ENCODE measurements around the gene QRICH1.
A peak's percentile ranks its signal among the peaks of the same experiment; 100 is the strongest.

The QRICH1 gene

GRCh38 chr3:49124203-49124602 is 30.3 kb upstream of the QRICH1 start:
- in situ Hi-C loops (cut with HindIII; ENCODE audit: low pct_unique_long_range_greater_than_20kb, low sequenced_read_pairs), result no loop called here
- no peak for DNase-seq (ENCODE audit: low read depth in 1 of 2, low spot score in 1 of 2)
- no peak for TF ChIP-seq JUND (IDR thresholded peaks at IDR 0.05; ENCODE audit: low read depth)

- no peak for TF ChIP-seq JUND (IDR thresholded peaks at IDR 0.05; ENCODE audit: low read depth)
- in situ Hi-C loops (cut with HindIII; ENCODE audit: low pct_unique_long_range_greater_than_20kb, low sequenced_read_pairs), result no loop called here
- no peak for DNase-seq (ENCODE audit: low read depth in 1 of 2, low spot score in 1 of 2)
Observed at GRCh38 chr3:49123687-49124086, 29.8 kb upstream of the QRICH1 start.

DNA sequence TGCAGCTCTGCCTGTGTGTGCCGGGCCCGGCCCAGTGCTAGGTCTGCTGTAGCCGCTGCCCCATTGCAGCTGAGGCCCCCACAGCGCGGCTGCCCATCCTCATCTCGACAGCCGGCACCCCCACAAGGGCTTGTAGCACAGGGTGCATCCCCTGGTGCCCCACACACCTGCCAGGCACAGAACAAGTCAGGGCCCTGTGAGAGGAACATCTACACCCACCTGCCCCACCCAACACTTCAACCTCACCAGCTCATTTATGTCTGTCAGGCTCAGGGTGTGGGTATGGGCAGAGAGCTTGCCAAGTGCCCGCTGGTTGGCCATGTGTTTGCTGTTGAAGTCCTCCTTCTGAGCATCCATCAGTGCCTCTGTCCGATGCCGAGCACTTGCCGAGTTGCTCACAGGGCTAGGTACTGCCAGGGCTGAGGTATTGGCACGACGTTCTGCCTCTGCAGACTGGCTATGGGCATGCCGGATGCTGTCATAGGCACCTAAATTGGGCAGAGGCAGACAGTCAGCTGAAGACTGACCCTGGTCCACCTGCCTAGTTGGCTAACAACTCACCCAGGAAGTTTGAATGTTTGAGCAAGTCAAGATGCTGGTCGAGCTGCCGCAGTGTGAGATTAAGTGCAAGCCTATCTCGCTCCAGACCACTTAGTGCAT is 29.1 kb upstream of the QRICH1 start:
- in situ Hi-C loops (cut with HindIII; ENCODE audit: low pct_unique_long_range_greater_than_20kb, low sequenced_read_pairs), result no loop called here
- no peak for DNase-seq (ENCODE audit: low read depth in 1 of 2, low spot score in 1 of 2)
- no peak for TF ChIP-seq JUND (IDR thresholded peaks at IDR 0.05; ENCODE audit: low read depth)

DNA sequence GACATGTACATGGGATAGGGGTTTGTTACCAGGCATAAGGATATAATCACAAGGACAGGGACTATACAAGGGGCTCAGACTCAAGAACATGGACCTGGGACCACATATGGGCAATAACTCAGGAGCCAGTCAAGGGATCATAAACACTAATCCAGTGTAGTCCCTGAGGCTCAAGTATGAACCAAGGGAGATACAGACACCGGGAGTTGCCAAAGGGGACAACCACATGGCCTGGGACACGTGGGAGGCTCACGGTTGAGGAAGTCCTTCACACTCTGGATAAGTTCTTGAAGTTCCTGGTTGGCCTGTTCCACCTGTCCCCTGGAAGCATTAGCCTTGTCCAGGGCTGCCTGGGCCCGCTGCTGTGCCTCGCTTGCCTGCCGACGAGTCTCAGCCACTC is 28.6 kb upstream of the QRICH1 start:
- in situ Hi-C loops (cut with HindIII; ENCODE audit: low pct_unique_long_range_greater_than_20kb, low sequenced_read_pairs), result no loop called here
- DNase-seq (ENCODE audit: low read depth in 1 of 2, low spot score in 1 of 2), result no peak
- TF ChIP-seq JUND (IDR thresholded peaks at IDR 0.05; ENCODE audit: low read depth), result no peak

DNA sequence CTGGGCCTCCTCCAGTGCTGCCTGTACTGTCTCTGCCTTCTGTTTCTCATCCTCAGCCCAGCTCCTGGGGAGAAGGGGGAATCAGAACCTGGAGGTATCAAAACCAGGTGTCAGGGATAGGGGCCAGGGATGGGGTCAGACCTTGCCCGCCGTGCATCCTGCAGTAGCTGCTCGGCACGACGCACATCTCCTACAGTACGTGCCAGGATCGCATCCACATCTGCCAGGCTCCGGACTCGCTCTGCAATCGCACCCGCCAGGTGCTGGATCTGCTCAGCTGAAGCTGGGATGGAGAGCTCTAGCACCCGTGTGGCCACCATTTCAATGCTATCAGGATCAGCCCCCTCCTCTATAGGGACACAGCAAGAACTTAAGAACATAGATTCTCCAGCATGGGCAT is 28.2 kb upstream of the QRICH1 start:
- DNase-seq (ENCODE audit: low read depth in 1 of 2, low spot score in 1 of 2), result no peak
- TF ChIP-seq JUND (IDR thresholded peaks at IDR 0.05; ENCODE audit: low read depth), result no peak
- in situ Hi-C loops (cut with HindIII; ENCODE audit: low pct_unique_long_range_greater_than_20kb, low sequenced_read_pairs), result no loop called here

GRCh38 chr3:49121132-49121736 is 27.4 kb upstream of the QRICH1 start:
- TF ChIP-seq JUND (IDR thresholded peaks at IDR 0.05; ENCODE audit: low read depth), result no peak
- in situ Hi-C loops (cut with HindIII; ENCODE audit: low pct_unique_long_range_greater_than_20kb, low sequenced_read_pairs), result no loop called here
- no peak for DNase-seq (ENCODE audit: low read depth in 1 of 2, low spot score in 1 of 2)

GRCh38 chr3:49120438-49121131 is 26.7 kb upstream of the QRICH1 start, which contains the start of gene USP19:
USP19 (minus strand) TSS chr3:49120823; CDS start chr3:49119145, 1,678 bp downstream.
- DNase-seq (ENCODE audit: low read depth in 1 of 2, low spot score in 1 of 2), result peak; percentile 81 to 90
- no peak for TF ChIP-seq JUND (IDR thresholded peaks at IDR 0.05; ENCODE audit: low read depth)
- in situ Hi-C loops (cut with HindIII; ENCODE audit: low pct_unique_long_range_greater_than_20kb, low sequenced_read_pairs), result no loop called here

GRCh38 chr3:49120096-49120437 is 26.2 kb upstream of the QRICH1 start:
- in situ Hi-C loops (cut with HindIII; ENCODE audit: low pct_unique_long_range_greater_than_20kb, low sequenced_read_pairs), result no loop called here
- no peak for TF ChIP-seq JUND (IDR thresholded peaks at IDR 0.05; ENCODE audit: low read depth)
- no peak for DNase-seq (ENCODE audit: low read depth in 1 of 2, low spot score in 1 of 2)

DNA sequence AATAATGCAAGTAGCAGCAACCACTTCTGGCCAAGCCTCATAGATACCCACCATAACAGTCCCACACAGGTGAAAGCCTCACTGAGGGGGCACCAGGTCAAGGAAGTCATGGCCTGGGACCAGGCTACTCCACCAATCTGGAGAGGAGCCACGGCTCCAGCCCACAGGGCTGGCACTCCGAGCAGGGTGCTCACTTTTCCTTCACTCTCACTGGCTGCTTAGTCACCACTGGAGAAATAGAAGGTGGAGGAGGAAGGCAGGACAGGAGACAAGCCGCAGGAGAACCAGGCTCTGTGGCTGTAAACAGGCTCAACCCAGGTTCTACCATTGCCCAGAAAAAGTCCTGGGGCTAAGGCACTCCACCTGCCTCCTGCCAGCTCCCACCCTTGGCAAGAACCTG is 25.6 kb upstream of the QRICH1 start:
- in situ Hi-C loops (cut with HindIII; ENCODE audit: low pct_unique_long_range_greater_than_20kb, low sequenced_read_pairs), result no loop called here
- DNase-seq (ENCODE audit: low read depth in 1 of 2, low spot score in 1 of 2), result no peak
- TF ChIP-seq JUND (IDR thresholded peaks at IDR 0.05; ENCODE audit: low read depth), result no peak

DNA sequence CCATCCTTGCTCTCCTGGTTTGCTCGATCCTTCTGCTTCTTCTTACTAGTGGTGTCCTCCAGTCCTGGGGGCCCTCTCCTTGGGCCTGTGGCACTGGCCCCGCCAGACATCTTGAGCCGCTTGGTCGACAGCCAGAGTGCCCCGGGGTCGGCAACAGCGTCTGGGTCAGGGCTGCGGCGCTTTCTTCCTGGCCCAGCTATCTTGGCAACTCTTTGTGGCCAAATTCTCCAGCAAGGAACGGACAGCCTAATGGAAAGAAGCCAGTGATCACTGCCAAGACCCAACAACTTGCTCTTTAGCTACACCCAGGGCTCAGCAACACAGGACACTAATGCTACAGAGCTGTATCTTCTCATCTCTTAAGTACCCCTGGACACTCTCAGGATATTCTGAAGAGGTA is 25.2 kb upstream of the QRICH1 start:
- no peak for TF ChIP-seq JUND (IDR thresholded peaks at IDR 0.05; ENCODE audit: low read depth)
- in situ Hi-C loops (cut with HindIII; ENCODE audit: low pct_unique_long_range_greater_than_20kb, low sequenced_read_pairs), result no loop called here
- no peak for DNase-seq (ENCODE audit: low read depth in 1 of 2, low spot score in 1 of 2)

DNA sequence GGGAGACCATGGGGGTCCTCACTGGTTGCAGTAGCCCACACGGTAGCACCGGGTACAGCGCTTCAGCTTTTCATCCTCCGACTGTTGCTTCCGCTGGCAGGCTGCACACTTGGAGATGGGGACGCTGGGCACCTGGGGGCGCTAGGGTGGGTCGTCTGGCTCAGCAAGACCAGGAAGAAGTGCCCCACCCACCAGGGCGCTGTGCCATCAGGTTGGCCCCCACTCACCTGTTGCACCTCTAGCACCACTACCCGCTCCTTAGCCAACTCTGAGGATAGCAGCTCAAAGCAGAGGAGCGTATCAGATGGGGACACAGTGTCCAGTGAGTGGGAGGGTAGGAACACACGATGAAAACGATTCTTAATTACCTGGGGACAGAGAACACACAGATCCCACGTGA is 18.4 kb upstream of the QRICH1 start:
- no peak for TF ChIP-seq JUND (IDR thresholded peaks at IDR 0.05; ENCODE audit: low read depth)
- no peak for DNase-seq (ENCODE audit: low read depth in 1 of 2, low spot score in 1 of 2)
- in situ Hi-C loops (cut with HindIII; ENCODE audit: low pct_unique_long_range_greater_than_20kb, low sequenced_read_pairs), result no loop called here

DNA sequence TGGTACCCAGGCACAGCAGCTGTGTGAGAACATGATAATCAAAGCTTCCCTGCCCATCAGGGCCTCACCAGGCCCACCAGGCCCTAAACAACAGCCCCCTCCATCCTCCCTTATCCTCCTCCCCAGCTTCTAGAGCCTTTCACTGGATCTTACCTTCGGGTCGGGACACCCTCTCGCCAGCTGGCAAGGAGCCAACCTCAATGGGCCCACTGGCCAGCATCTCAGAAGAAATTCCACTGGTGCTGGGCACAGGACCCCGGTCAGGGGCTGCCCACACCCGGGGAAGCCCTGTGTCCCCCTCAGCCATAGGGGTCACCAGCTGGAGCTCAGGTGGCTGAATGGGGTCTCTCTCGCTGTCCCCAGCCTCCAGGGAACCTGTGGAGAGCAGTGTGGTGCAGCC is 17.5 kb upstream of the QRICH1 start:
- no peak for DNase-seq (ENCODE audit: low read depth in 1 of 2, low spot score in 1 of 2)
- no peak for TF ChIP-seq JUND (IDR thresholded peaks at IDR 0.05; ENCODE audit: low read depth)
- in situ Hi-C loops (cut with HindIII; ENCODE audit: low pct_unique_long_range_greater_than_20kb, low sequenced_read_pairs), result no loop called here

DNA sequence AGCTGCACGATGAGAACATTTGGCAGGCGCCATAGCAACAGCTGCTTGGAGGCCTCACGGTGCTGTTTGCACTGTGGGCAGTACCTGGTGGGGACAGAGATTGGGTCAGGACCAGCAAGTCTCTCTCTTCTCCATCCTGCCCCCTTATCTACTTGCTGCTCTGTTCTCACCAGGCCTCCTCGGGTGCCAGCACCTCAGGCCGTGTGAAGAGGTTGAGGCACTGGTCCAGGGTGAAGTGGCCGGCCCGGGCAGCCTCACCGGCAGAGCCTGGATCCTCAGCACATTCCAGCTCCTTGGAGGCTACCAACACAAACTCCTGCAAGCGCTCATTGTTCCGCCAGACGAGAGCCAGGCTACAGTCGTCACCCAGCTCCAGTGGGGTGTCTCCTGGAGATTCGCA is 16.9 kb upstream of the QRICH1 start:
- no peak for DNase-seq (ENCODE audit: low read depth in 1 of 2, low spot score in 1 of 2)
- no peak for TF ChIP-seq JUND (IDR thresholded peaks at IDR 0.05; ENCODE audit: low read depth)
- in situ Hi-C loops (cut with HindIII; ENCODE audit: low pct_unique_long_range_greater_than_20kb, low sequenced_read_pairs), result no loop called here
